Fibroblast of lung (primary cell): ENCODE measurements around the gene LECT2. TPM values are rescaled to one million over a fixed set of nuclear protein-coding genes. Genes with fewer than 3 reads are reported as not detected.
A peak's percentile ranks its signal among the peaks of the same experiment; 100 is the strongest.

ENCODE experiments used
- DNase-seq, 2 donors: peaks; one replicate each; pipeline versions ENCODE4 v3.0.0 to v3.0.0-alpha.2; 2010; ENCODE audit warnings: low read depth in 2 of 2
- H2AFZ ChIP-seq: 2 replicates; pipeline ENCODE4 v1.5.1; 2012; ENCODE audit warnings: low read length, control low read depth, inconsistent platforms
- H3K27ac ChIP-seq: 2 replicates; pipeline ENCODE4 v1.5.1; 2011; ENCODE audit warnings: low read length, control low read depth; ENCODE audit not compliant: insufficient read depth
- H3K27me3 ChIP-seq: 2 replicates; pipeline ENCODE4 v1.5.1; 2011; ENCODE audit warnings: mild to moderate bottlenecking, low read length; ENCODE audit not compliant: control insufficient read depth, insufficient read depth
- H3K36me3 ChIP-seq: 2 replicates; pipeline ENCODE4 v1.5.1; 2011; ENCODE audit warnings: low read length; ENCODE audit not compliant: control insufficient read depth, insufficient read depth
- H3K4me1 ChIP-seq: 2 replicates; pipeline ENCODE4 v1.5.1; 2011; ENCODE audit warnings: low read length; ENCODE audit not compliant: control insufficient read depth, insufficient read depth; ENCODE audit errors: extremely low read depth
- H3K4me2 ChIP-seq: 2 replicates; pipeline ENCODE4 v1.5.1; 2011; ENCODE audit warnings: low read length, control low read depth; ENCODE audit not compliant: insufficient read depth; ENCODE audit errors: extremely low read depth
- H3K4me3 ChIP-seq, 4 experiments: fragments of 200-600 bp in 1 of 4; sonication (generic) in 1 of 4; replicated peaks in 1 of 4; 2 replicates each; pipeline ENCODE4 v1.5.1; 2011 to 2016; ENCODE audit warnings: low read length in 4 of 4, low read depth in 3 of 4, mild to moderate bottlenecking in 3 of 4, control low read depth in 2 of 4, inconsistent platforms in 1 of 4, mixed read lengths in 1 of 4; ENCODE audit not compliant: insufficient read depth in 1 of 4; ENCODE audit errors: control extremely low read depth in 1 of 4
- H3K79me2 ChIP-seq: 2 replicates; pipeline ENCODE4 v1.5.1; 2012; ENCODE audit warnings: mild to moderate bottlenecking, low read length, inconsistent platforms; ENCODE audit not compliant: control insufficient read depth, insufficient read depth
- H3K9ac ChIP-seq: 2 replicates; pipeline ENCODE4 v1.5.1; 2011; ENCODE audit warnings: mild to moderate bottlenecking, low read length, control low read depth; ENCODE audit not compliant: insufficient read depth
- H3K9me3 ChIP-seq: 2 replicates; pipeline ENCODE4 v1.5.1; 2012; ENCODE audit warnings: low read depth, low read length; ENCODE audit not compliant: control insufficient read depth, insufficient read depth
- H4K20me1 ChIP-seq: 2 replicates; pipeline ENCODE4 v1.5.1; 2011; ENCODE audit warnings: low read length; ENCODE audit not compliant: control insufficient read depth, insufficient read depth; ENCODE audit errors: extremely low read depth
- CTCF ChIP-seq, 2 donors: IDR thresholded peaks in 1 of 2; conservative IDR thresholded peaks in 1 of 2; 1 replicate in 1 of 2; 2 replicates in 1 of 2; pipeline ENCODE4 v1.5.1; 2011 to 2012; ENCODE audit warnings: low read length in 2 of 2, control low read depth in 1 of 2, inconsistent platforms in 1 of 2, low read depth in 1 of 2, mild to moderate bottlenecking in 1 of 2
- EZH2 ChIP-seq: IDR thresholded peaks from 2 replicates; pipeline ENCODE4 v1.5.1; 2012; ENCODE audit warnings: low read length, control low read depth, mild to moderate bottlenecking; ENCODE audit errors: missing control alignments
- polyA plus RNA-seq, 2 donors: library from polyadenylated mRNA; depleted of rRNA in 1 of 2; stranded (reverse) in 1 of 2; unstranded in 1 of 2; fragments of >200 nt; gene quantifications; 2 replicates each; pipeline ENCODE4 v1.2.1, GENCODE V29; 2011 to 2012; ENCODE audit warnings: missing spikeins in 1 of 2
- total RNA-seq: library from RNA; depleted of rRNA; stranded (reverse); fragments of >200 nt; gene quantifications from 2 replicates; pipeline ENCODE4 v1.2.1, GENCODE V29; 2014

Gene LECT2
- total and polyA plus RNA-seq, 2 donors (not counting 1 experiment from before 2014, with no cell fraction given), result not detected

- H3K79me2 ChIP-seq, result no peaks in the 10 kb centered on the region
Measured at GRCh38 chr5:135944967-135945560, 9.7 kb downstream of the LECT2 start.

GRCh38 chr5:135944564-135944963 is 10.2 kb downstream of the LECT2 start:
- Histone ChIP-seq H2AFZ (no peak overlapping the region), H3K4me3 (no peak overlapping the region), H3K9me3 (no peaks in the 10 kb centered on the region), H3K27me3 (no peaks in the 10 kb centered on the region), H3K27ac (no peak overlapping the region), H3K4me1 (no peaks in the 10 kb centered on the region), H3K36me3 (no peaks in the 10 kb centered on the region), H3K4me2 (no peak overlapping the region), H4K20me1 (no peaks in the 10 kb centered on the region), H3K9ac (no peak overlapping the region), H3K79me2 (no peaks in the 10 kb centered on the region)
- TF ChIP-seq EZH2 (no peak), CTCF (conservative IDR thresholded peaks at IDR 0.05 in 1 of 2, IDR thresholded peaks at IDR 0.05 in 1 of 2; ENCODE audit: low read depth in 1 of 2, low read length in 2 of 2) (no peak)
- DNase-seq, result no peak

More at GRCh38 chr5:135944967-135945560, 9.7 kb downstream of the LECT2 start:
- peak; percentile 78 to 94 for DNase-seq
- H3K4me3 ChIP-seq, result no peak overlapping the region
- no peak overlapping the region for H3K4me2 ChIP-seq
- no peaks in the 10 kb centered on the region for H3K36me3 ChIP-seq
- H3K27me3 ChIP-seq, result no peaks in the 10 kb centered on the region
- TF ChIP-seq EZH2, result no peak
- TF ChIP-seq CTCF (conservative IDR thresholded peaks at IDR 0.05 in 1 of 2, IDR thresholded peaks at IDR 0.05 in 1 of 2; ENCODE audit: low read depth in 1 of 2, low read length in 2 of 2), result peak; percentile 68 to 74
- no peaks in the 10 kb centered on the region for H3K9me3 ChIP-seq
- H4K20me1 ChIP-seq, result no peaks in the 10 kb centered on the region
- H3K27ac ChIP-seq, result no peak overlapping the region
- H3K4me1 ChIP-seq, result no peaks in the 10 kb centered on the region
- H3K9ac ChIP-seq, result no peak overlapping the region
- H2AFZ ChIP-seq, result no peak overlapping the region

DNA sequence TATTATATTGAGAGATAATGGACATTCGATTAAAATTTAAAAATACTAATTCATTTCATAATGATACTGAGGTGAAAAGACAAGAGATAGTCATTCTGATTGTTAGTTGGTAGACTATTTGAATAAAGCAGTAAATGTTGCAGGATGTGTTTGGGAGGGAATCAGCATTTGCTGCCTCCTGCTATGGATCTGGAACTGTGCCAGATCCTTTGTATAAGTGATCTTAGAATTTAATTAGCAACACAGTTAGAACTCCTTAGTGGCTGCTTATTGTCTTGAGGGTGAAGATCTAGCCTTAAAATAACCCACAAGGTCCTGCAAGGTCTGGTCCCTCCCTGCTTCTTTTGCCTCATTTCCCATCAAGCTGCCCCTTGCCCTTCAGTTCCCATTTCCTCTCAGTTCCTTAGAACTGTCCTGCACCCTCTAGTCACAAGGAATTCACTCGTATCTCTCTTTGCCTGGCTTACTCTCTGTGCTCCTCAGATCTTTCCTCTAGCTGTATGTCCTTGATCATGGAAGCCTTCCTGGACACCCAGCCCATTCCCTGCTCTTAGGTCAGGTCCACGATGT is 12.5 kb downstream of the LECT2 start:
- no peak overlapping the region for H3K4me2 ChIP-seq
- no peak overlapping the region for H3K9ac ChIP-seq
- H3K36me3 ChIP-seq, result no peaks in the 10 kb centered on the region
- H4K20me1 ChIP-seq, result no peaks in the 10 kb centered on the region
- H3K9me3 ChIP-seq, result no peaks in the 10 kb centered on the region
- H3K27ac ChIP-seq, result no peak overlapping the region
- H3K79me2 ChIP-seq, result no peaks in the 10 kb centered on the region
- no peak for DNase-seq
- no peaks in the 10 kb centered on the region for H3K27me3 ChIP-seq
- no peak for TF ChIP-seq CTCF (conservative IDR thresholded peaks at IDR 0.05 in 1 of 2, IDR thresholded peaks at IDR 0.05 in 1 of 2; ENCODE audit: low read depth in 1 of 2, low read length in 2 of 2)
- no peak for TF ChIP-seq EZH2
- H3K4me3 ChIP-seq, result no peak overlapping the region
- H2AFZ ChIP-seq, result no peak overlapping the region
- H3K4me1 ChIP-seq, result no peaks in the 10 kb centered on the region
